Esophagus muscularis mucosa (tissue), 4 donors: ENCODE measurements around the gene SLC12A7.

Source experiments
- CTCF ChIP-seq, 3 experiments: fragments of 200-600 bp in 2 of 3; fragments of 450-650 bp in 1 of 3; sonication (generic) in 2 of 3; IDR thresholded peaks; one replicate each; pipeline ENCODE4 v1.5.1; 2017 to 2019; ENCODE audit warnings: antibody characterized with exemption in 3 of 3, mild to moderate bottlenecking in 2 of 3, moderate library complexity in 1 of 3
- EP300 ChIP-seq: sonication (generic); formaldehyde crosslinking; IDR thresholded peaks from one replicate; pipeline ENCODE4 v1.6.1; 2017; ENCODE audit warnings: antibody characterized with exemption
- POLR2A ChIP-seq: fragments of 450-650 bp; IDR thresholded peaks from one replicate; pipeline ENCODE4 v1.6.1; 2017; ENCODE audit warnings: antibody characterized with exemption, moderate library complexity, mild to moderate bottlenecking, low read depth
- POLR2AphosphoS5 ChIP-seq, 2 donors: sonication (generic); formaldehyde crosslinking; IDR thresholded peaks; one replicate each; pipeline ENCODE4 v1.6.1; 2017; ENCODE audit warnings: antibody characterized with exemption in 2 of 2

DNA sequence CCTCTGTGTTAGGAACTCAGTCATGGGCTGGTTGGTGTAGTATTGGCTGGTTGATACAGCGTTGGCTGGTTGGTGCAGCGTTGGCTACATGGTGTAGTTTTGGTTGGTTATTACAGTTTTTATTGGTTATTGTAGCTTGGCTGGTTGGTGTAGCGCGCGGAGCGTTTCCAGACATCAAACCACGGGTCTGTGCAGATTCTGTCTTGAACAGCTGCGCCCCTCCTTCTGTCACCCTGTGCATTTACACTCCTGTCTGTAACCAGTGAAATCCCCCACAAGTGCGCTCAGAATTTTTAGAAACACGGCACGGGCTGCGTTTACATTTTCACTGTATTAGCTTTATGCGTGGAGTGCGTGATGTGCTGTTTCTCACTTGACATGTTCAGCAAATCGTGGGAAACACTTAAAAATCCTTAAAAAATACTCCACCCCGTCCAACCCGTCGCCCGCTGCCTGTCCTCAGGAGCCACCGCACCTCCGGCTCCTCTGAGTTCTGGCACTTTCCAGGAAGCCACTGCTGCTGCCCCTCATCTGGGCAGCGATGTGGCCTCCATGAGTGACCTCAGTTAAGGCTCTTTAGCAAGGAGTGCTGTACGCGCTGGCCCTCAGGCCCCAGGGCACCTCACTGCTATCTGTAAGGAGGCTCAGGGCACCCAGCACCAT is 82.5 kb downstream of the SLC12A7 start:
- TF ChIP-seq POLR2A (no peak), CTCF (IDR thresholded peaks at IDR 0.05) (no peak), EP300 (no peak), POLR2AphosphoS5 (IDR thresholded peaks at IDR 0.05) (no peak)
